Activated naive CD4-positive, alpha-beta T cell treated with anti-CD3 and anti-CD28 coated beads, Interleukin-2, amount 10 ng/mL, durations not matched to agents 7 days and 5 days (primary cell): ENCODE results near the gene CHDH.

Source experiments
- CTCF ChIA-PET: fragments of 350-600 bp; sonication (Branson Sonifier 250); formaldehyde crosslinking; loops from one replicate; lab custom pipeline; 2021; ENCODE audit warnings: antibody characterized with exemption; lab: Charles Lee
- DNase-seq: peaks from one replicate; pipeline ENCODE4 v3.0.0-alpha.2; 2020
- H3K27ac Mint-ChIP-seq: one replicate; pipeline ENCODE4 v1.8.0; 2021; ENCODE audit warnings: mild to moderate bottlenecking, moderate library complexity, mixed read lengths
- H3K27me3 Mint-ChIP-seq: one replicate; pipeline ENCODE4 v1.8.0; 2021; ENCODE audit warnings: mild to moderate bottlenecking, mixed read lengths
- H3K36me3 Mint-ChIP-seq: one replicate; pipeline ENCODE4 v1.8.0; 2021; ENCODE audit warnings: mixed read lengths
- H3K4me1 Mint-ChIP-seq: one replicate; pipeline ENCODE4 v1.8.0; 2021; ENCODE audit warnings: mixed read lengths
- H3K4me3 Mint-ChIP-seq: one replicate; pipeline ENCODE4 v1.8.0; 2021; ENCODE audit warnings: mild to moderate bottlenecking, moderate library complexity, mixed read lengths
- H3K9me3 Mint-ChIP-seq: one replicate; pipeline ENCODE4 v1.8.0; 2021; ENCODE audit warnings: mixed read lengths

Gene CHDH

DNA sequence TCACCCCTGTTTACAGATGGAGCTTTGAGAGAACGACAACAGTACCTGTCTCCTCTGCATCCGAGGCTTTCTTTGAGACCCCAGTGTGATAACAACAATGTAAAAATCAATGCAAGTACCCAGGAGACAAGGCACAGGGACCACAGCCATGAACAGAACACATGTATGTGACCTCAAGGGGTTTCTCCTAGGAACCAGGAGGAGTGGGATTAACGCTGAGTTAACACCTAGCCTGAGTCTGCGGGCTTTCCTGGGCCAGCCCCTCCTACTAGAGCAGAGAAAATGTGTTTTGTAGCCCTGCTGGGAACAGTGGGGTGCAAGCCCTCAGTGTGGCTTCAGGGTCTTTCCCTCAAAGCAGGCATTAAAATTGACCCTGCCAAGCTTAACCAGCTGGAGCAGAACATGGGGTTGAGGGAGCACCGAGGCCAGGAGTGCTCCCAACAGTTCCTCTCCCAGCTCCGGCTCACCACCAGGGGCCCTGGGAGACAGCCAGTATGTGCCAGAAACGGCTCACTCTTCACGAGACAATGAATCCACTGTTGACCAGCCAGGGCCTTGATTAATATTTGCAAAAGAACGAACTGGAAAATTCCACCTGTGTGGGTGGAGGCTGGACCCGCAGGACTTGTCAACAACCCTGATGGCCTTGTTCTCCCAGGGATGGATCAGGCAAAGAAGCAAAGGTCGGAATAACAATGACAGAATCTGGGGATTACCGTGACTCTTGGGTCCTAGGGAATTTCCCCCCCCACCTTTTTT, 3.6 kb downstream of the CHDH start:
- DNase-seq = no peak
- Mint-ChIP-seq H3K4me1 (peaks cover 5% of the 10 kb centered on the region), H3K27me3 (peaks cover 80% of the 10 kb centered on the region), H3K4me3 (no peak overlapping the region), H3K9me3 (no peaks in the 10 kb centered on the region), H3K27ac (no peak overlapping the region), H3K36me3 (no peaks in the 10 kb centered on the region)
- CTCF ChIA-PET = no interaction called here

DNA sequence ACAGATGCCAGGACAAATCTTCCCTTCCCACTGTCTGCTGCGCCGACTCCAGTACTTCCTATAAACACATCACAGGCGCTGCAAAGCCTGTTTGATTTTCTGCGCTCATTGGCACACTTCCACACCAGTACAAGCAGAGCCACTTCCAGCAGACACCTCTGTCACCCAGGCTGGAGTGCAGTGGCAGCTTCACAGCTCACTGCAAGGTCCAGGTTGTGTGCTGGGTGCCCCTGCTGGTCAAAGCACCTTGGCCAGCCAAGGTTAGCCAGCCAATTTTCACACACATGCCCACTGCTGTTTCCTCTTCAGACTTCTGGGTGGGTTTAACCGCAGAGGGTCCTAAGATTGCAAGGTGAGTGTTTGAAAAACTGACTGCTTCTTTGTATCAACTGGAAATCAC, 4.9 kb downstream of the CHDH start:
- H3K4me3 Mint-ChIP-seq = no peak overlapping the region
- H3K36me3 Mint-ChIP-seq = no peaks in the 10 kb centered on the region
- H3K9me3 Mint-ChIP-seq = no peaks in the 10 kb centered on the region
- DNase-seq = no peak
- no peaks in the 10 kb centered on the region for H3K4me1 Mint-ChIP-seq
- no peak overlapping the region for H3K27ac Mint-ChIP-seq
- CTCF ChIA-PET = no interaction called here
- H3K27me3 Mint-ChIP-seq = peaks cover 67% of the 10 kb centered on the region

DNA sequence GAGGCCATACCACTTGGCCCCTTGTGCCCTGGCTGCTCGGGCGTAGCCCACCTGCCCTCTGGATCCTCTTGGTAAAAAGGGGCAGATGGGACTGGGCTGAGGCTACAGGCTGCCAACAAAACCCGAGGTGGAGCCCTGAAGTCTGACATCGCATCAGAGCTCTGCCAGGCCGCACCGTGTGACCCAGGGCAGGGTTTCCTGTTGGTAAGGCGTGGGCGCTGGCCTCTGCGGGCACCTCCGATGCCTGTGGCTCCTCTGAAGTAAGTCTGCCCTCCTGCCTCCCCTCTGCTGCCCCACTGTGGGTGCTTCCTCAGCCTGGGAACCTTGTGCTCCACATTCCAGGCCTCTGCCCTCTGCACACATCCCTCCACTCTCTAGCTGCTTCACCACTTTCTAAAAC, 8.9 kb downstream of the CHDH start:
- Mint-ChIP-seq H3K36me3 (no peaks in the 10 kb centered on the region), H3K4me1 (no peaks in the 10 kb centered on the region), H3K27me3 (peaks cover 30% of the 10 kb centered on the region), H3K27ac (no peak overlapping the region), H3K4me3 (no peak overlapping the region), H3K9me3 (no peaks in the 10 kb centered on the region)
- CTCF ChIA-PET = no interaction called here
- no peak for DNase-seq

DNA sequence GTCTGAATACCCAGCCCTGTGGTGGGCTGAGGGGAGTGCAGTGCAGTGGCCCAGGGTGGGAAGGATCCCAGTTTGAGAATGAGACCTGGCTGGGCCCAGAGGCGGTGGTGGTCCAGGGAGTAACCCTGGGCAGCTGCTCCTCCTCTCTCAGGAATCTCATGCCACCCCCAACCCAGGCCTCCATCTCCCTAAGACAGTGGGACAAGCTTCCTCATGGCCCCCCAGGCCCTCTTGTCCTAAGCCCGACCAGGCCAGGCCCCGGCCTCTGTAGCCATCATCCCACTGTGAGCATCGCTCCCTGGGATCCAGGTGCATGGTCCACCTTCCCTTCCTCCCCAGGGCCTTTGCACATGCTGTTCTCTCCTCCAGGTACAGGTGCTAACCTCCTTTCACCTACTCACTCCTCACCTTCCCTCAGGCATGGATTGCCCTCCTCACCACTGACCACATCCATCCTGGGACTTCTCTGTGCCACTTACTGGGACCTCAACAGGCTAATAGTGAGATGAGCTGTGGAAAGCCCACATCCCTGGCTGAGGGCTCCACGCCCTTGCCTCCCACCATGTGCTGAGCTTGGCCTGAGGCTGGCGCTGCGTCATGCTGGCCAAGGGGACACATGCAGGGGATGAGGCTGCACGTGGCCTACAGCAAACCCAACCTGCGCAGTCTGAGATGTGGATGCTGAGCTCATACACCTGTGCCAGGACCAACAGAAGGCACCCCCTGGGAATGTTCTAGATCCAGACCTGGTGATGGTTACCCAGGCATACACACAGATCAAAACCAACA, 9.9 kb downstream of the CHDH start:
- no peaks in the 10 kb centered on the region for H3K36me3 Mint-ChIP-seq
- no peaks in the 10 kb centered on the region for H3K4me1 Mint-ChIP-seq
- DNase-seq = no peak
- CTCF ChIA-PET = no interaction called here
- no peak overlapping the region for H3K27ac Mint-ChIP-seq
- H3K4me3 Mint-ChIP-seq = no peak overlapping the region
- no peaks in the 10 kb centered on the region for H3K9me3 Mint-ChIP-seq
- peaks cover 22% of the 10 kb centered on the region for H3K27me3 Mint-ChIP-seq

DNA sequence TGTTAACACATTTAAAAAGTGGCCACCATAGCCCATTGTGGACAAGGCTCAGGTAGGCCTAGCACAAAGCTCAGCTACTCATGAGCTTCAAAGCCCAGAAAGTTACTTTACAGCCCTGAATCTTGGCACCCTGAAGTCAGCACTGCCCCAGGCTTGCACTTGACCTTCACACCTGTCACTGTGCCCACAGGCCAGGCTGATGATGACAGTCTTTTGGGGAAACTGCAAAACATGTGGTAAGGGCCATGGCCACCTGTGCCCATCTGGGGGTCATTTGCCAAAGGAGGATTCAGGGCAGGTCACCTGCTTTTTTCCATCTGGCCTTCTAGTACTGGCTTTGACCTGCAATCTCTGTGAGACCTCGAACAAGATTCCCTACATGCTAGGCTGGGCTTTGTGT, 11.0 kb downstream of the CHDH start:
- CTCF ChIA-PET = no interaction called here
- H3K27me3 Mint-ChIP-seq = peaks cover 15% of the 10 kb centered on the region
- H3K4me1 Mint-ChIP-seq = no peaks in the 10 kb centered on the region
- no peaks in the 10 kb centered on the region for H3K36me3 Mint-ChIP-seq
- DNase-seq = no peak
- H3K27ac Mint-ChIP-seq = no peak overlapping the region
- no peak overlapping the region for H3K4me3 Mint-ChIP-seq
- no peaks in the 10 kb centered on the region for H3K9me3 Mint-ChIP-seq

DNA sequence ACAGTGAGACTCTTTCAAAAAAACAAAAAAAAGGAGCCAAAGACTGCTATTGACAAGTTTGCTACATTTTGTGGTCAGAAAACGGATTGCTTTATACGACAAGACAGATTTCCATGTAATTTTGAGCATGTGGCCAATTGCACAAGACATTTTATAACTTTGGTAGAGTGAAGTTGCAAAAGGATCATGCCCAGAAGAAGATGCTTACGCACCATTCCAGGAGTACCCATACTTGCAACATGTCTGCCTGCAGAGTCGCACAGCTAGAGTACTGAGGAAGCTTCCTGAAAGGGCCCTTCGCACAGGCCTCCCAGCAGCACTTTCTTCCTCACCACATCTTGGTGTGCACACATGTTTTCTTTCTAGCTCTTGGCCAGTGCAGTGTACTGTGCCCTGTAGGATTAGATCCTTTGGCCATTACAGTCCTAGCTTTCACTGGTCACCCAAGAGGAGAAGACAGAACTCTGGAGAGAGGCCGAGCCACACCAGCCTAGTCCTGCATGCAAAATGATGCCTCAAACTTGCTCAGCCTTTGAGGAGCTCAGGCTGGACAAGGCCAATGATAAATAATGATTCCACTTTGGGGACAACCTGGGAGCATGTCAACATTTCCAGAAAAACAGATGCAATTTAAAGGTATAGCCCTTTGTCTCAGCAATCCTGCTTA, 11.7 kb downstream of the CHDH start:
- Mint-ChIP-seq H3K36me3 (no peaks in the 10 kb centered on the region), H3K4me1 (no peaks in the 10 kb centered on the region), H3K9me3 (no peaks in the 10 kb centered on the region), H3K27me3 (peaks cover 15% of the 10 kb centered on the region), H3K4me3 (no peak overlapping the region), H3K27ac (no peak overlapping the region)
- CTCF ChIA-PET = no interaction called here
- DNase-seq = no peak

DNA sequence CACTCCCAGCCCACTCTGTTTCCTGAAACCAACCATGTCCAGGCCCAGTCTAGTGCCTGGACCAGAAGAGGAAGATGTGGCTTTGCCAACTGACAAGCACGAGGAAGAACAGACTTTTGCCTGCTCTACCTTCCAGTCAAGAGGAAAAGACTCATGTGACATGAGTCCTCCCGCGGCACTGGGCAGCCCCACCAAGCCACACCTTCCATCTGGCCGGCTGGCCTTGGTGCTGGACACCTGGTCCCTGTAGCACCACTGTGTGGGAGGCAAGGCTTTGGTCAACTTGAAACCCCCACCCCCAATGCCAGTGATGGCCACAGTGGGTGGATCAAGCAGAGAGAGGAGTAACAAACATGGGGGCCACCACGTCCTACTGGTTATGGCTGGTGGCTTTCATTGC, 12.5 kb downstream of the CHDH start:
- Mint-ChIP-seq H3K36me3 (no peaks in the 10 kb centered on the region), H3K4me1 (no peaks in the 10 kb centered on the region), H3K27me3 (peaks cover 9% of the 10 kb centered on the region), H3K4me3 (no peak overlapping the region), H3K9me3 (no peaks in the 10 kb centered on the region), H3K27ac (no peak overlapping the region)
- CTCF ChIA-PET = no interaction called here
- DNase-seq = no peak

DNA sequence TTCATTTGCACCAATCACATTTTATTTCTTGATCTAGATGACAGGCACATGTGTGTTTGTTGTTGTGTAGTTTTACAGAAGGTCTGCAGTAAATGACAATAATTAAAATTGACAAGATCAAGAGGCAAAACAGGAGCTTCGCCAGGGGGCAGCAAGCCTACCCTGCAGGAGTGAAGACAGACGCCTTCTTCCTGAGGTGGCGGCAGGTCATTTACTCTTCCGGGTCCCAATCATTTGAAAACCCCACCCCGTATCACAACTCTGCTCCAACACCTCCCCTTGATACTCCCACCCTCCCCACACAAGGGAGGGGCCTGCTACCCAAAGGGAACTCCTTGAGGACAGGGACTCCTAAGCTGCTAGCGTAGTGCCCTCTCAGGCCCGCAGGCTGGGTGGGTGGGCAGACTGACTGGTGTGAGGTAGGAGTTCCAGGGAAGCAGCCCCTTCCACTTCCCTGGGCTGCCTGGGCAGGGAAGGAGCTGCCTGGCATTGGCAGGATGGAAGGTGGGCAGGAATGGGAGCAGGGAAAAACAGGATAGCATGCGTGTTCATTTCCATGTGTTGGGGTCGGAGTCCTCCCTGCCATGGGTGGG, 13.1 kb downstream of the CHDH start:
- H3K4me1 Mint-ChIP-seq = no peaks in the 10 kb centered on the region
- no peaks in the 10 kb centered on the region for H3K9me3 Mint-ChIP-seq
- CTCF ChIA-PET = no interaction called here
- no peak for DNase-seq
- peaks cover 4% of the 10 kb centered on the region for H3K27me3 Mint-ChIP-seq
- no peaks in the 10 kb centered on the region for H3K36me3 Mint-ChIP-seq
- H3K4me3 Mint-ChIP-seq = no peak overlapping the region
- no peak overlapping the region for H3K27ac Mint-ChIP-seq

DNA sequence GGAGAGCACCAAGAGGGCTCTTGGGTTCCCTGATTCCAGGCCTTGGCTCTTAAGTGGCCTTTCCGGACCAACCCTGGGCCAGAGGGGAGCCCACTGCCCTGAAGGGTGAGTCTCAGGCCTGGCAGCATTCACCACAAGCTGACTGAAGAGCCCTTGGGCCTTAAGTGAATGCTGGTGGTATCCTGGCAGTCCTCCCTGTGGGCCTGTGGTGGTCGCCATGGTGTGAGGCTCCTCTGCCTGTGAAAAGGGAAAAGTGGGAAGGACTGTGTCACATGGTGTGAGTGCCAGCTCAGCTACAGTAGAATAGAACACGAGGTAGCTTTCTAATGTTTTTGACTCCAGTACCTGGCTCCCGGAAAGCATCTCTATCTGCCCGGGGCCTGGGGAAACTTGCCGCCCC, 15.3 kb downstream of the CHDH start:
- Mint-ChIP-seq H3K4me3 (no peak overlapping the region), H3K36me3 (no peaks in the 10 kb centered on the region), H3K4me1 (no peaks in the 10 kb centered on the region), H3K9me3 (no peaks in the 10 kb centered on the region), H3K27ac (no peak overlapping the region), H3K27me3 (peaks cover 3% of the 10 kb centered on the region)
- CTCF ChIA-PET = no interaction called here
- no peak for DNase-seq

DNA sequence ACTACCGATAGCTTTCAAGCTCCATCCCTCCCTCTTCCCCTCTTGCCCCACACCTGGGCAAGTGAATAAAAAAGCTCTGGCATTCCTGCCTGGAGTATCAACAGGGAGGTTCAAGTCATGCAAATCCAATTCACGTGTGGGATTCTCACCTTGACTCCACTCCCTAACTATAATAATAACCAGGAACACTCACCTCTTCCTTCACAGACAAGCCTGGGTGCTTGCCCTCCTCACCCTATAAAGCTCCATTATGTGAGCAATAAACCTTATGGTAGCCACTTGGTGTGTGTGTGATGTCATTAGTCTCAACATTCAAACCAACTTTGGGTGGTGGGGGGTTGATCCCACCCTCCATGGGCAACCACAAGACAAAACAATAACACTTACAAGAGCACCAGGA, 16.6 kb downstream of the CHDH start:
- no peak for DNase-seq
- H3K27ac Mint-ChIP-seq = no peak overlapping the region
- H3K27me3 Mint-ChIP-seq = peaks cover 6% of the 10 kb centered on the region
- H3K36me3 Mint-ChIP-seq = no peaks in the 10 kb centered on the region
- no peak overlapping the region for H3K4me3 Mint-ChIP-seq
- H3K9me3 Mint-ChIP-seq = no peaks in the 10 kb centered on the region
- no peaks in the 10 kb centered on the region for H3K4me1 Mint-ChIP-seq
- CTCF ChIA-PET = no interaction called here

DNA sequence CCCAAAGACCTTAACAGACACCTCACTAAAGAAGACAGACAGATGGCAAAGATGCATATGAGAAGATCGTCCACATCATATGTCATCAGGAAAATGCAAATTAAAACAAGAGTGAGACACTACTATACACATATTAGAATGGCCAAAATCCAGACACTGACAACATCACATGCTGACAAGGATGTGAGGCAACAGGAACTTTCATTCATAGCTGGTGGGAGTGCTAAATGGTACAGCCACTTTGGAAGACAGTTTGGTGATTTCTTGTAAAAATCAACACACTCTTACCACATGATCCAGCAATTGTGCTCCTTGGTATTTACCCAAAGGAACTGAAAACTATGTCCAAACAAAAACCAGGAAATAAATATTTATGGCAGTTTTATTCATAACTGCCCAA, 17.6 kb downstream of the CHDH start:
- H3K36me3 Mint-ChIP-seq = no peaks in the 10 kb centered on the region
- H3K27ac Mint-ChIP-seq = no peak overlapping the region
- no peak overlapping the region for H3K4me3 Mint-ChIP-seq
- no peaks in the 10 kb centered on the region for H3K4me1 Mint-ChIP-seq
- peaks cover 10% of the 10 kb centered on the region for H3K27me3 Mint-ChIP-seq
- CTCF ChIA-PET = no interaction called here
- no peaks in the 10 kb centered on the region for H3K9me3 Mint-ChIP-seq
- DNase-seq = no peak

DNA sequence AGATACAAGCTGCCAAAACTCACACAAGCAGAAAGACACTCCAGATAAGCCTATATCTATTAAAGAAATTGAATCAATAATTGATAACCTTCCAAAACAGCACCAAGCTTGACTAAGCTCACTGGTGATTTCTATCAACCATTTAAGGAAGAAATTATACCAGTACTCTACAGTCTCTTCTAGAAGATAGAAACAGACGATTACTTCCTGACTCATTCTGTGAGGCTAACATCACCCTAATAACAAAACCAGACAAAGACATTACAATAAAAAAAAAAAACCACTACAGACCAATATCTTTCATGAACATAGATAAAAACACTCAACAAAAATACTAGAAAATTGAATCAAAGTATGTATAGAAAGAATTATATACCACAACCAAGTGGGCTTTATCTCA, 20.2 kb downstream of the CHDH start:
- CTCF ChIA-PET = no interaction called here
- H3K36me3 Mint-ChIP-seq = no peaks in the 10 kb centered on the region

DNA sequence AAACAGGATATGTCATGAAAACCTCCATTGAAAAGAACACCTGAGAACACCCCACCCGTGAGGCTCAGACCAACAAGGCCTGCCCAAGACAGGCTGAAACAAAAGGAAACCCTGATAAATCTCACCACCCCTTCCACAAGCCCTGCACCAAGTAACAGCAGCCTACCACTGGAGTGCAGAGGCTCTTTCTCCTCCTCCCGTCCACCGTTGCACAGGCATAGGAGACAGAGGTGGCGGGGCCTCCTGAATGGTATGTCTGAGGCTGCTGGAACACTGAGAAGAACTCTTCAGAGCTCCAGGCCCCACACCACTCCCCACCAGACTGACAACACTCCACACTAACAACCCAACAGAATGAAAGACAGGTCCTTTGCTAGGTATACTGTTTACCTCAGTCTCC, 21.4 kb downstream of the CHDH start:
- Mint-ChIP-seq H3K9me3 (no peaks in the 10 kb centered on the region), H3K27me3 (peaks cover 7% of the 10 kb centered on the region), H3K36me3 (no peaks in the 10 kb centered on the region), H3K27ac (no peak overlapping the region), H3K4me1 (no peaks in the 10 kb centered on the region), H3K4me3 (no peak overlapping the region)
- CTCF ChIA-PET = no interaction called here
- DNase-seq = no peak

More for the DNA sequence above, 20.2 kb downstream of the CHDH start:
- H3K9me3 Mint-ChIP-seq = no peaks in the 10 kb centered on the region
- H3K27ac Mint-ChIP-seq = no peak overlapping the region
- no peaks in the 10 kb centered on the region for H3K4me1 Mint-ChIP-seq
- DNase-seq = no peak
- H3K27me3 Mint-ChIP-seq = peaks cover 7% of the 10 kb centered on the region
- no peak overlapping the region for H3K4me3 Mint-ChIP-seq

DNA sequence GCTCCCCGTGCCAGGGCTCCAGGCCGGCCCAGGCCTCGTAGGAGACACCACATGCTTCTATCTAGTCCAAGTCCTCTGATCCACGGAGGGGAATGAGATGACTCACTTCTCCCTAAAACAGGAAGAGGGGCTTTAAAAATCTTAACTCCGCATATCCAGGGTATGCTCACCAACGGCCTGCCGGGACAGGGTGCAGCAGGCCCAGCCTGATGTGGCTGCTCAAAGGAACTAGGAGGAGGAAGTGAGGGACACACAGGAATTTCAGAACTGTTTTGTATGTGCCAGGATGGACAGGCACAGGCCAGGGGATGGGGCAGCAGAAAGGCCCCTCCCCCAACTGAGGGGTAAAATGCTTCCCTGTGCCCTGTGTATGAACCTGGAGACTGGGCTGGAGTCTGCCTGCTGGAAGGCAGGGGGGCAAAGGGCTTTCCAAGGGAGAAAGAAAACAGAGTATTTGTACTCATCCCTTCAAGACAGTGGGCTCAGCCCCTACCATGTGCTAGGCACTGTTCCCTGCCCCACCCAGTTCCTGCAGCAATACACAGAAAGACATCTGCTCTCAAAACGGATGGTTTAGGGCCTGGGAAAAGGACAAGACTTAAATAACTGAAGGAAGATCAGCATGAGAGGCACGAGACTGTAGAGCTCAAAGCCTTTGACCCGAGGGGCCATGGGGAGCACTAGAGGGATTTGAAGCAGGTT, 22.1 kb downstream of the CHDH start:
- Mint-ChIP-seq H3K4me3 (no peak overlapping the region), H3K27ac (no peak overlapping the region), H3K4me1 (no peaks in the 10 kb centered on the region), H3K9me3 (no peaks in the 10 kb centered on the region), H3K27me3 (peaks cover 7% of the 10 kb centered on the region), H3K36me3 (no peaks in the 10 kb centered on the region)
- DNase-seq = no peak
- CTCF ChIA-PET = no interaction called here
